SK-N-SH treated with all-trans-retinoic acid at 6 μM for 48 hours (cell line): ENCODE results near the gene IL16.

Experiments
- ATAC-seq: fragments of 200-7000 bp; cut with Tn5 transposase; 3 replicates; pipeline ENCODE4 v1.9.1; 2020; ENCODE audit warnings: mild to moderate bottlenecking, moderate library complexity
- ARNTL ChIP-seq: fragments of 450-650 bp; formaldehyde crosslinking; IDR thresholded peaks from 2 replicates; pipeline ENCODE4 v1.5.0; 2020; ENCODE audit warnings: low read depth, mild to moderate bottlenecking, moderate library complexity, borderline replicate concordance
- BACH2 ChIP-seq: fragments of 250-450 bp; sonication (Bioruptor Pico); IDR thresholded peaks from 2 replicates; pipeline ENCODE4 v1.9.0; 2021; ENCODE audit warnings: mild to moderate bottlenecking, borderline replicate concordance
- CSDC2 ChIP-seq: fragments of 250-450 bp; sonication (Bioruptor Pico); IDR thresholded peaks from 2 replicates; pipeline ENCODE4 v1.5.0; 2020; ENCODE audit warnings: mild to moderate bottlenecking, moderate library complexity
- ESRRG ChIP-seq: fragments of 250-450 bp; sonication (Bioruptor Pico); IDR thresholded peaks from 2 replicates; pipeline ENCODE4 v1.6.1; 2021; ENCODE audit warnings: mild to moderate bottlenecking
- GLIS3 ChIP-seq: fragments of 250-450 bp; sonication (Bioruptor Pico); IDR thresholded peaks from 2 replicates; pipeline ENCODE4 v1.5.0; 2020; ENCODE audit warnings: mild to moderate bottlenecking, moderate library complexity
- ISL1 ChIP-seq: fragments of 250-450 bp; sonication (Bioruptor Pico); IDR thresholded peaks from 2 replicates; pipeline ENCODE4 v2.1.2; 2022; ENCODE audit warnings: mild to moderate bottlenecking, moderate library complexity
- OSR1 ChIP-seq: fragments of 250-450 bp; sonication (Bioruptor Pico); IDR thresholded peaks from 2 replicates; pipeline ENCODE4 v1.8.0; 2022; ENCODE audit warnings: moderate library complexity, mild to moderate bottlenecking, inconsistent platforms
- PPARA ChIP-seq: fragments of 250-450 bp; sonication (Bioruptor Pico); IDR thresholded peaks from 2 replicates; pipeline ENCODE4 v1.5.0; 2020; ENCODE audit warnings: mild to moderate bottlenecking, borderline replicate concordance
- RARB ChIP-seq: fragments of 250-450 bp; sonication (Bioruptor Pico); IDR thresholded peaks from 2 replicates; pipeline ENCODE4 v1.8.0; 2021; ENCODE audit warnings: mild to moderate bottlenecking, moderate library complexity
- SNAI2 ChIP-seq: fragments of 250-450 bp; sonication (Bioruptor Pico); IDR thresholded peaks from 2 replicates; pipeline ENCODE4 v1.5.0; 2020; ENCODE audit warnings: mild to moderate bottlenecking, moderate library complexity
- TCF4 ChIP-seq: fragments of 250-450 bp; sonication (Bioruptor Pico); IDR thresholded peaks from 2 replicates; pipeline ENCODE4 v1.8.0; 2021; ENCODE audit warnings: mild to moderate bottlenecking, moderate library complexity, borderline replicate concordance
- TOX ChIP-seq: fragments of 250-450 bp; sonication (Bioruptor Pico); IDR thresholded peaks from 2 replicates; pipeline ENCODE4 v1.8.0; 2021; ENCODE audit warnings: mild to moderate bottlenecking, moderate library complexity, borderline replicate concordance
- ZC3H10 ChIP-seq: fragments of 250-450 bp; sonication (Bioruptor Pico); IDR thresholded peaks from 2 replicates; pipeline ENCODE4 v1.5.1; 2021; ENCODE audit warnings: mild to moderate bottlenecking, moderate library complexity
- ZFP30 ChIP-seq: fragments of 450-650 bp; formaldehyde crosslinking; IDR thresholded peaks from 2 replicates; pipeline ENCODE4 v1.5.0; 2022; ENCODE audit warnings: mild to moderate bottlenecking, moderate library complexity
- ZNF565 ChIP-seq: fragments of 450-650 bp; formaldehyde crosslinking; conservative IDR thresholded peaks from 2 replicates; pipeline ENCODE4 v1.5.0; 2020; ENCODE audit warnings: low read depth, mild to moderate bottlenecking, moderate library complexity
- ZNF70 ChIP-seq: fragments of 450-650 bp; formaldehyde crosslinking; IDR thresholded peaks from 2 replicates; pipeline ENCODE4 v1.5.0; 2020; ENCODE audit warnings: mild to moderate bottlenecking, moderate library complexity
- ZNF8 ChIP-seq: fragments of 450-650 bp; formaldehyde crosslinking; IDR thresholded peaks from 2 replicates; pipeline ENCODE4 v1.5.0; 2020; ENCODE audit warnings: mild to moderate bottlenecking, moderate library complexity
- TF ChIP-seq, protein P1 (sequence below): fragments of 250-450 bp; sonication (Bioruptor Pico); IDR thresholded peaks from 2 replicates; pipeline ENCODE4 v1.5.1; 2021; ENCODE audit warnings: mild to moderate bottlenecking, moderate library complexity
- TF ChIP-seq, protein P2 (sequence below): fragments of 250-450 bp; sonication (Bioruptor Pico); IDR thresholded peaks from 2 replicates; pipeline ENCODE4 v1.8.0; 2021; ENCODE audit warnings: low read depth, mild to moderate bottlenecking, moderate library complexity, borderline replicate concordance
- TF ChIP-seq, protein P3 (sequence below): fragments of 250-450 bp; sonication (Bioruptor Pico); IDR thresholded peaks from 2 replicates; pipeline ENCODE4 v1.5.0; 2020; ENCODE audit warnings: mild to moderate bottlenecking, moderate library complexity

Gene IL16

DNA sequence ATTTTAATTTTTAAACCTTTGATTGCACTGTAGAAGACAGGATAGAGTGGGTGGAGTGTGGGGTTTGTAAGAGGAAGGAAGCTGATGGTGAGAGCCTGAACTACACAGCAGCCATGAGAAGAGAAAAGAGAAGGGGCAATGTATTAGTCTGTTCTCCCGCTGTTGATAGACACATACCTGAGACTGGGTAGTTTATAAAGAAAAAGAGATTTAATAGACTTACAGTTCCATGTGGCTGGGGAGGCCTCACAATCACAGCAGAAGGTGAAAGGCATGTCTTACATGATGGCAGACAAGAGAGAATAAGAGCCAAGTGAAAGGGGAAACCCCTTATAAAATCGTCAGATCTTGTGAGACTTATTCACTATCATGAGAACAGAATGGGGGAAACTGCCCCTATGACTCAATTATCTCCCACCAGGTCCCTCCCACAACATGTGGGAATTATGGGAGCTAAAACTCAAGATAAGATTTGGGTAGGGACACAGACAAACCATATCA lies 90.0 kb downstream of the IL16 start:
- TF ChIP-seq RARB (CRISPR knock-in tag) = no peak
- TF ChIP-seq ZNF70 (CRISPR knock-in tag) = no peak
- no peak for TF ChIP-seq ZNF565 (CRISPR knock-in tag)
- no peak for TF ChIP-seq ISL1 (CRISPR knock-in tag)
- TF ChIP-seq, protein P1, sequence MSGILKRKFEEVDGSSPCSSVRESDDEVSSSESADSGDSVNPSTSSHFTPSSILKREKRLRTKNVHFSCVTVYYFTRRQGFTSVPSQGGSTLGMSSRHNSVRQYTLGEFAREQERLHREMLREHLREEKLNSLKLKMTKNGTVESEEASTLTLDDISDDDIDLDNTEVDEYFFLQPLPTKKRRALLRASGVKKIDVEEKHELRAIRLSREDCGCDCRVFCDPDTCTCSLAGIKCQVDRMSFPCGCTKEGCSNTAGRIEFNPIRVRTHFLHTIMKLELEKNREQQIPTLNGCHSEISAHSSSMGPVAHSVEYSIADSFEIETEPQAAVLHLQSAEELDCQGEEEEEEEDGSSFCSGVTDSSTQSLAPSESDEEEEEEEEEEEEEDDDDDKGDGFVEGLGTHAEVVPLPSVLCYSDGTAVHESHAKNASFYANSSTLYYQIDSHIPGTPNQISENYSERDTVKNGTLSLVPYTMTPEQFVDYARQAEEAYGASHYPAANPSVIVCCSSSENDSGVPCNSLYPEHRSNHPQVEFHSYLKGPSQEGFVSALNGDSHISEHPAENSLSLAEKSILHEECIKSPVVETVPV (CRISPR knock-in tag) = no peak
- TF ChIP-seq OSR1 (CRISPR knock-in tag) = no peak
- TF ChIP-seq, protein P2, sequence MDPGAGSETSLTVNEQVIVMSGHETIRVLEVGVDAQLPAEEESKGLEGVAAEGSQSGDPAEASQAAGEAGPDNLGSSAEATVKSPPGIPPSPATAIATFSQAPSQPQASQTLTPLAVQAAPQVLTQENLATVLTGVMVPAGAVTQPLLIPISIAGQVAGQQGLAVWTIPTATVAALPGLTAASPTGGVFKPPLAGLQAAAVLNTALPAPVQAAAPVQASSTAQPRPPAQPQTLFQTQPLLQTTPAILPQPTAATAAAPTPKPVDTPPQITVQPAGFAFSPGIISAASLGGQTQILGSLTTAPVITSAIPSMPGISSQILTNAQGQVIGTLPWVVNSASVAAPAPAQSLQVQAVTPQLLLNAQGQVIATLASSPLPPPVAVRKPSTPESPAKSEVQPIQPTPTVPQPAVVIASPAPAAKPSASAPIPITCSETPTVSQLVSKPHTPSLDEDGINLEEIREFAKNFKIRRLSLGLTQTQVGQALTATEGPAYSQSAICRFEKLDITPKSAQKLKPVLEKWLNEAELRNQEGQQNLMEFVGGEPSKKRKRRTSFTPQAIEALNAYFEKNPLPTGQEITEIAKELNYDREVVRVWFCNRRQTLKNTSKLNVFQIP (CRISPR knock-in tag) = no peak
- TF ChIP-seq, protein P3, sequence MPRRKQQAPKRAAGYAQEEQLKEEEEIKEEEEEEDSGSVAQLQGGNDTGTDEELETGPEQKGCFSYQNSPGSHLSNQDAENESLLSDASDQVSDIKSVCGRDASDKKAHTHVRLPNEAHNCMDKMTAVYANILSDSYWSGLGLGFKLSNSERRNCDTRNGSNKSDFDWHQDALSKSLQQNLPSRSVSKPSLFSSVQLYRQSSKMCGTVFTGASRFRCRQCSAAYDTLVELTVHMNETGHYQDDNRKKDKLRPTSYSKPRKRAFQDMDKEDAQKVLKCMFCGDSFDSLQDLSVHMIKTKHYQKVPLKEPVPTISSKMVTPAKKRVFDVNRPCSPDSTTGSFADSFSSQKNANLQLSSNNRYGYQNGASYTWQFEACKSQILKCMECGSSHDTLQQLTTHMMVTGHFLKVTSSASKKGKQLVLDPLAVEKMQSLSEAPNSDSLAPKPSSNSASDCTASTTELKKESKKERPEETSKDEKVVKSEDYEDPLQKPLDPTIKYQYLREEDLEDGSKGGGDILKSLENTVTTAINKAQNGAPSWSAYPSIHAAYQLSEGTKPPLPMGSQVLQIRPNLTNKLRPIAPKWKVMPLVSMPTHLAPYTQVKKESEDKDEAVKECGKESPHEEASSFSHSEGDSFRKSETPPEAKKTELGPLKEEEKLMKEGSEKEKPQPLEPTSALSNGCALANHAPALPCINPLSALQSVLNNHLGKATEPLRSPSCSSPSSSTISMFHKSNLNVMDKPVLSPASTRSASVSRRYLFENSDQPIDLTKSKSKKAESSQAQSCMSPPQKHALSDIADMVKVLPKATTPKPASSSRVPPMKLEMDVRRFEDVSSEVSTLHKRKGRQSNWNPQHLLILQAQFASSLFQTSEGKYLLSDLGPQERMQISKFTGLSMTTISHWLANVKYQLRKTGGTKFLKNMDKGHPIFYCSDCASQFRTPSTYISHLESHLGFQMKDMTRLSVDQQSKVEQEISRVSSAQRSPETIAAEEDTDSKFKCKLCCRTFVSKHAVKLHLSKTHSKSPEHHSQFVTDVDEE (CRISPR knock-in tag) = no peak
- TF ChIP-seq BACH2 (CRISPR knock-in tag) = no peak
- TF ChIP-seq SNAI2 (CRISPR knock-in tag) = no peak
- no peak for TF ChIP-seq CSDC2
- no peak for TF ChIP-seq ZC3H10 (CRISPR knock-in tag)
- no peak for TF ChIP-seq ZNF8
- no peak for TF ChIP-seq TOX (CRISPR knock-in tag)
- no peak for TF ChIP-seq ESRRG
- no peak for TF ChIP-seq GLIS3 (CRISPR knock-in tag)
- no peak for TF ChIP-seq TCF4 (CRISPR knock-in tag)
- TF ChIP-seq PPARA = no peak
- ATAC-seq = no peak

DNA sequence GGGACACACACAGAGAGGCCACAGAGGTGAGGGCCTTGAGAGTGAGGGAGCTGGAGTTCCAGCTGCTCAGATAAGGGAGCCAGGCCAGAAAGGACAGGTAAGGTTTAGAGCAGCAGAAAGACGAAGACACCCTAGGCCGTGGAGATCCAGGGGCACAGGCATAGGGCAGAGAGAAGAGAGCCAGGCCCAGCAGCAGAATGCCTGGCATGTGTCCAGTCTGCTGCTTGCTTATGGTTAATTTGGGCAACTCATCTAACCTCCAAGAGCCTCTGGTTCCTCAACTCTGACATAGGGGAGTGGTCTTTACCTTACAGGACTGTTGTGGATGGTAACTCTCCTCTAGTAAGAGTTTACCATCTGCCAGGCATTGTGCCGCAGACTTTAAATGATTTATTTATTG lies 91.4 kb downstream of the IL16 start:
- no peak for ATAC-seq
- TF ChIP-seq PPARA = no peak
- TF ChIP-seq, protein P2 (CRISPR knock-in tag) = no peak
- no peak for TF ChIP-seq OSR1 (CRISPR knock-in tag)
- TF ChIP-seq ISL1 (CRISPR knock-in tag) = no peak
- TF ChIP-seq SNAI2 (CRISPR knock-in tag) = no peak
- no peak for TF ChIP-seq ZNF70 (CRISPR knock-in tag)
- TF ChIP-seq ZFP30 (CRISPR knock-in tag) = no peak
- TF ChIP-seq CSDC2 = no peak
- no peak for TF ChIP-seq RARB (CRISPR knock-in tag)
- TF ChIP-seq ZNF565 (CRISPR knock-in tag) = no peak
- TF ChIP-seq, all 23 proteins: peak for 0

DNA sequence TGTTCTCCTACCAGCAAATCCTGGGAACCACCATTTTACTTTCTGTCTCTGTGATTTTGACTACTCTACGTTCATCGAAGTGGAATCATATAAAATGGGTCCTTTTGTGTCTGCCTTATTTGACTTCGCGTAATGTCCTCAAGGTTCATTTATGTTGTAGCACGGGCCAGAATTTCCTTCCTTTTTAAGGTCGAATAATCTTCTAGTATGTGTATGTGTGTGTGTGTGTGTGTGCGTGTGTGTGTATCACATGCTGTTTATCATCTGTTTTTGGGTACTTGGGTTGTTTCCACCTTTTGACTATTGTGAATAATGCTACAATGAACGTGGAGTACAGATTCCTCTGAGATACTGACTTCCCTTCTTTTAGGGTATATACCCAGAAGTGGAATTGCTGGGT lies 91.9 kb downstream of the IL16 start:
- ATAC-seq = no peak
- TF ChIP-seq SNAI2 (CRISPR knock-in tag) (no peak), ARNTL (no peak), ZC3H10 (CRISPR knock-in tag) (no peak)

DNA sequence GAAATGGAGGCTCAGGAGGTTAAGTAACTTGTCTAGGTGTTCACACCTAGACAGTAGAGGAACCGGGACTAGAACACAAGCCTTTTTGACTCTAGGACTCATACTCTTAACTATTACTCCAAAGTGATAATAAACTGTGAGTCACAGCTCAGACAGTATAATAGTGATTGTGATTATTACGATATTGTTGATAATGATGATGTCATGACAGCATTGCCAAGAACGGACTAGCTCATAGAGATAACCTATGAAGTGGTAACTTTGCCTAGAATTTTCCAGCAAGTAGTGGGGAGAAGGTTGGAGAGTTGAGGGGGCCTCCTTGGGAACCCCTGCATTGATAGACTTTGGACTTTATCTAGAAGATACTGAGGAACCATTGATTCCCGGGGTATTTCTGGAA lies 93.2 kb downstream of the IL16 start:
- no peak for ATAC-seq
- TF ChIP-seq ZC3H10 (CRISPR knock-in tag) = no peak
- TF ChIP-seq ISL1 (CRISPR knock-in tag) = no peak
- no peak for TF ChIP-seq ZNF565 (CRISPR knock-in tag)
- no peak for TF ChIP-seq OSR1 (CRISPR knock-in tag)
- TF ChIP-seq RARB (CRISPR knock-in tag) = no peak
- TF ChIP-seq CSDC2 = no peak
- TF ChIP-seq TCF4 (CRISPR knock-in tag) = no peak
- no peak for TF ChIP-seq ZNF70 (CRISPR knock-in tag)
- TF ChIP-seq, protein P3 (CRISPR knock-in tag) = no peak
- no peak for TF ChIP-seq BACH2 (CRISPR knock-in tag)
- no peak for TF ChIP-seq PPARA
- TF ChIP-seq, all 23 proteins: peak for 0
